Suprapubic skin (tissue), 4 donors: ENCODE results near the gene DDR2. TPM values are rescaled to one million over a fixed set of nuclear protein-coding genes. Genes with fewer than 3 reads are reported as not detected.

ENCODE experiments used
- DNase-seq, 2 donors: peaks; one replicate each; pipeline ENCODE4 v3.0.0-alpha.2; 2019; ENCODE audit warnings: low spot score in 2 of 2
- H3K27ac ChIP-seq: fragments of 200-600 bp; sonication (generic); one replicate; pipeline ENCODE4 v1.5.1; 2019
- H3K27me3 ChIP-seq: fragments of 200-600 bp; sonication (generic); one replicate; pipeline ENCODE4 v1.5.1; 2019
- H3K36me3 ChIP-seq: fragments of 200-600 bp; sonication (generic); one replicate; pipeline ENCODE4 v1.5.1; 2019
- H3K4me1 ChIP-seq: fragments of 200-600 bp; sonication (generic); one replicate; pipeline ENCODE4 v1.5.1; 2019
- H3K4me3 ChIP-seq: fragments of 200-600 bp; sonication (generic); one replicate; pipeline ENCODE4 v1.5.1; 2019; ENCODE audit warnings: mild to moderate bottlenecking
- H3K9me3 ChIP-seq: fragments of 200-600 bp; sonication (generic); one replicate; pipeline ENCODE4 v1.5.1; 2019
- CTCF ChIP-seq, 2 donors: fragments of 200-600 bp in 1 of 2; fragments of 450-650 bp in 1 of 2; sonication (generic) in 1 of 2; IDR thresholded peaks; one replicate each; pipeline ENCODE4 v1.5.1; 2016 to 2019; ENCODE audit warnings: antibody characterized with exemption in 2 of 2, mild to moderate bottlenecking in 1 of 2, moderate library complexity in 1 of 2
- EP300 ChIP-seq: sonication (generic); formaldehyde crosslinking; IDR thresholded peaks from one replicate; pipeline ENCODE4 v1.6.1; 2017; ENCODE audit warnings: antibody characterized with exemption
- POLR2A ChIP-seq, 2 donors: fragments of 450-650 bp; IDR thresholded peaks; one replicate each; pipeline ENCODE4 v1.6.1; 2017; ENCODE audit warnings: antibody characterized with exemption in 2 of 2, mild to moderate bottlenecking in 2 of 2, moderate library complexity in 2 of 2
- POLR2AphosphoS5 ChIP-seq, 3 donors: sonication (generic); formaldehyde crosslinking; IDR thresholded peaks; one replicate each; pipeline ENCODE4 v1.6.1; 2017; ENCODE audit warnings: antibody characterized with exemption in 3 of 3
- WGBS: methylation state at CpG from one replicate; pipeline ENCODE4 v1.1.5; 2018; 5-methylcytosine and 5-hydroxymethylcytosine counted together
- total RNA-seq, 4 donors: library from RNA; depleted of rRNA; stranded (reverse); fragments of >200 nt; gene quantifications; one replicate each; pipeline ENCODE4 v1.1.0, GENCODE V29; 2016

DDR2 gene
- total RNA-seq, 4 donors from 2014 or later = 7.7 to 50.2 (median 13.8) TPM

- Histone ChIP-seq H3K27me3 (no peaks in the 10 kb centered on the region), H3K27ac (peak overlapping the region; percentile 57), H3K36me3 (no peaks in the 10 kb centered on the region), H3K4me3 (no peak overlapping the region), H3K9me3 (no peaks in the 10 kb centered on the region), H3K4me1 (peaks cover 26% of the 10 kb centered on the region)
- 84% methylated on average over 3 of the region's 3 CpGs for WGBS
- DNase-seq = no peak
- TF ChIP-seq POLR2A (IDR thresholded peaks at IDR 0.05) (no peak), EP300 (no peak), POLR2AphosphoS5 (IDR thresholded peaks at IDR 0.05) (no peak), CTCF (IDR thresholded peaks at IDR 0.05) (no peak)
These were observed 40.5 kb downstream of the DDR2 start for GRCh38 chr1:162672622-162673260.

GRCh38 chr1:162674034-162674608, 41.9 kb downstream of the DDR2 start:
- H3K36me3 ChIP-seq = no peaks in the 10 kb centered on the region

GRCh38 chr1:162676087-162676486, 43.8 kb downstream of the DDR2 start:
- Histone ChIP-seq H3K9me3 (no peaks in the 10 kb centered on the region), H3K4me1 (peaks cover 38% of the 10 kb centered on the region), H3K36me3 (no peaks in the 10 kb centered on the region), H3K4me3 (no peak overlapping the region), H3K27ac (peak overlapping the region; percentile 67), H3K27me3 (no peaks in the 10 kb centered on the region)
- DNase-seq = no peak
- no peak for TF ChIP-seq POLR2AphosphoS5 (IDR thresholded peaks at IDR 0.05)
- no peak for TF ChIP-seq CTCF (IDR thresholded peaks at IDR 0.05)
- TF ChIP-seq EP300 = no peak
- TF ChIP-seq POLR2A (IDR thresholded peaks at IDR 0.05) = no peak
- WGBS = 57% methylated on average over 2 of the region's 2 CpGs

More at GRCh38 chr1:162674034-162674608, 41.9 kb downstream of the DDR2 start:
- WGBS = 83% methylated on average over 2 of the region's 2 CpGs
- Histone ChIP-seq H3K4me3 (no peak overlapping the region), H3K9me3 (no peaks in the 10 kb centered on the region), H3K27ac (peak overlapping the region; percentile 57), H3K4me1 (peaks cover 38% of the 10 kb centered on the region), H3K27me3 (no peaks in the 10 kb centered on the region)
- no peak for TF ChIP-seq CTCF (IDR thresholded peaks at IDR 0.05)
- no peak for TF ChIP-seq POLR2AphosphoS5 (IDR thresholded peaks at IDR 0.05)
- TF ChIP-seq EP300 = no peak
- no peak for DNase-seq

GRCh38 chr1:162676750-162677149, 44.5 kb downstream of the DDR2 start:
- peak overlapping the region; percentile 14 for H3K27ac ChIP-seq
- H3K27me3 ChIP-seq = no peaks in the 10 kb centered on the region
- WGBS = 56% methylated on average over 7 of the region's 7 CpGs
- peaks cover 38% of the 10 kb centered on the region for H3K4me1 ChIP-seq
- DNase-seq = no peak
- no peak for TF ChIP-seq POLR2A (IDR thresholded peaks at IDR 0.05)
- TF ChIP-seq POLR2AphosphoS5 (IDR thresholded peaks at IDR 0.05) = no peak
- no peak for TF ChIP-seq CTCF (IDR thresholded peaks at IDR 0.05)
- TF ChIP-seq EP300 = no peak
- no peaks in the 10 kb centered on the region for H3K36me3 ChIP-seq
- no peaks in the 10 kb centered on the region for H3K9me3 ChIP-seq
- no peak overlapping the region for H3K4me3 ChIP-seq

GRCh38 chr1:162677607-162678371, 45.5 kb downstream of the DDR2 start:
- Histone ChIP-seq H3K4me3 (no peak overlapping the region), H3K36me3 (no peaks in the 10 kb centered on the region), H3K27ac (no peak overlapping the region), H3K4me1 (peaks cover 36% of the 10 kb centered on the region), H3K9me3 (no peaks in the 10 kb centered on the region), H3K27me3 (no peaks in the 10 kb centered on the region)
- no peak for TF ChIP-seq CTCF (IDR thresholded peaks at IDR 0.05)
- no peak for TF ChIP-seq POLR2A (IDR thresholded peaks at IDR 0.05)
- no peak for DNase-seq
- WGBS = 60% methylated on average over 4 of the region's 4 CpGs
